KMS-11 (cell line): Measurements from ENCODE around the gene DHCR24.

Experiments used
- H2AFZ ChIP-seq: fragments of 200-600 bp; sonication (generic); 2 replicates; pipeline ENCODE4 v1.6.1; 2016; ENCODE audit warnings: antibody characterized with exemption, mixed run types, low read depth
- H3K27ac ChIP-seq: fragments of 200-600 bp; sonication (generic); 2 replicates; pipeline ENCODE4 v1.6.1; 2016; ENCODE audit warnings: mild to moderate bottlenecking, mixed run types
- H3K27me3 ChIP-seq: fragments of 200-600 bp; sonication (generic); 2 replicates; pipeline ENCODE4 v1.6.1; 2017; ENCODE audit warnings: mild to moderate bottlenecking, low read depth, mixed run types, moderate library complexity; ENCODE audit not compliant: insufficient read depth
- H3K36me3 ChIP-seq: fragments of 200-600 bp; sonication (generic); 2 replicates; pipeline ENCODE4 v1.6.1; 2017; ENCODE audit warnings: mild to moderate bottlenecking, mixed run types; ENCODE audit not compliant: insufficient read depth
- H3K4me1 ChIP-seq: fragments of 200-600 bp; sonication (generic); 2 replicates; pipeline ENCODE4 v1.6.1; 2016; ENCODE audit warnings: mild to moderate bottlenecking, low read depth, mixed run types; ENCODE audit not compliant: poor library complexity, severe bottlenecking
- H3K4me2 ChIP-seq: fragments of 200-600 bp; sonication (generic); 2 replicates; pipeline ENCODE4 v1.7.0; 2016; ENCODE audit warnings: mild to moderate bottlenecking, mixed run types
- H3K4me3 ChIP-seq: fragments of 200-600 bp; sonication (generic); IDR thresholded peaks from 2 replicates; pipeline ENCODE4 v1.6.1; 2017; ENCODE audit warnings: low read depth, low read length, mixed read lengths; ENCODE audit not compliant: insufficient read depth
- H3K79me2 ChIP-seq: fragments of 200-600 bp; sonication (generic); 2 replicates; pipeline ENCODE4 v1.6.1; 2016; ENCODE audit warnings: low read depth, mixed run types; ENCODE audit not compliant: insufficient read depth
- H3K9ac ChIP-seq: fragments of 200-600 bp; sonication (generic); 2 replicates; pipeline ENCODE4 v1.6.1; 2016; ENCODE audit warnings: mild to moderate bottlenecking, mixed run types
- H4K20me1 ChIP-seq: fragments of 200-600 bp; sonication (generic); 2 replicates; pipeline ENCODE4 v1.6.1; 2016; ENCODE audit warnings: mild to moderate bottlenecking, mixed run types; ENCODE audit not compliant: insufficient read depth
- CTCF ChIP-seq: fragments of 200-600 bp; sonication (generic); conservative IDR thresholded peaks from 2 replicates; pipeline ENCODE4 v1.6.1; 2017; ENCODE audit warnings: low read depth, mild to moderate bottlenecking, antibody characterized with exemption, low read length, moderate library complexity, mixed read lengths

DHCR24 gene

DNA sequence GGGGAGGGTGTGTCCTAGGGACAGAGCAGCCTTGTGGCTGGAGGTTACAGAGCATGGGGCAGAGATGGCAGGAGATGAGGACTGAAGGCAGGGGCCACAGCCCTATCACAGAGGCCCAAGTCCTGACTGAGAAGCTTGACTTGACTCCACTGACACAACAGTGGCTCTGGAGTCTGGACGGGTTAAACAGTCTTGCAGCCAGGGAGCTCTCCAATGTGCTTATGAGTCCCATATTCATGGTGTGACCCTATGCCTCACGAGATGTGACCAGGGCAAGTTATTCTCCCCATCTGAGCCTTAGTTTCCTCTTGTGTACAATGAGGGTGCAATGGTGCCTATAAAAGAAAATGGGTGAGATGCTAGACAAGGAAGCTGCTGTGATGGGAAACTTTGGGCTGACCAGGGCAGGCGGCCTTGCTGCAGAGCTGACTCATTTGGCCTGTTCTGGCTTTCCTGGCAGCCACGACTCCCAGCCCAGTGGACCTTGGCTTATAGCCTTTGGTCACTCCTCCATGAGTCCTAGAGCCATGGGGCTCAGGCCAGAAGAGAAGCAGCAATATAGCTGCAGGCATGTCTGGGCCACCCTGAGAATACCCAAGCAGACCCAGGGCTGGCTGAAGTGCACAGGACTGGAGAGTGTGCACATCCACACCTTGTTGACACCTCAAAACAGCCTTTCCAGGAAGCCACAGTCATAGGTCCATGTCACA lies 83.1 kb downstream of the DHCR24 start:
- no peak overlapping the region for H3K4me2 ChIP-seq
- TF ChIP-seq CTCF, result no peak
- H3K79me2 ChIP-seq, result no peaks in the 10 kb centered on the region
- no peak overlapping the region for H3K4me3 ChIP-seq
- no peak overlapping the region for H3K27ac ChIP-seq
- no peaks in the 10 kb centered on the region for H3K36me3 ChIP-seq
- no peaks in the 10 kb centered on the region for H3K27me3 ChIP-seq
- no peak overlapping the region for H2AFZ ChIP-seq
- no peaks in the 10 kb centered on the region for H3K4me1 ChIP-seq
- H4K20me1 ChIP-seq, result no peaks in the 10 kb centered on the region
- H3K9ac ChIP-seq, result no peak overlapping the region

- H3K27ac ChIP-seq, result peak within 1 kb of the TSS; percentile 55; the same call in 1 of the 2 replicates
- peak within 1 kb of the TSS; percentile 50 for H2AFZ ChIP-seq
Observed at GRCh38 chr1:54800899-54801759, 85.9 kb downstream of the DHCR24 start, which contains the start of gene TTC22. TTC22 (minus strand) TSS chr1:54801323; CDS start chr1:54801163, 160 bp downstream.

GRCh38 chr1:54800041-54800898 lies 86.7 kb downstream of the DHCR24 start:
- no peak overlapping the region for H3K9ac ChIP-seq
- peak overlapping the region; percentile 17; the same call in 1 of the 2 replicates for H3K4me2 ChIP-seq
- H3K36me3 ChIP-seq, result no peaks in the 10 kb centered on the region
- no peaks in the 10 kb centered on the region for H4K20me1 ChIP-seq
- no peaks in the 10 kb centered on the region for H3K27me3 ChIP-seq
- TF ChIP-seq CTCF, result no peak
- no peaks in the 10 kb centered on the region for H3K79me2 ChIP-seq
- no peak overlapping the region for H3K4me3 ChIP-seq
- peak overlapping the region; percentile 55; the same call in 1 of the 2 replicates for H3K27ac ChIP-seq
- H2AFZ ChIP-seq, result no peak overlapping the region
- peaks cover 11% of the 10 kb centered on the region for H3K4me1 ChIP-seq

More at GRCh38 chr1:54800899-54801759, 85.9 kb downstream of the DHCR24 start, which contains the start of gene TTC22:
- H3K9ac ChIP-seq, result peak within 1 kb of the TSS; percentile 37; the same call in 1 of the 2 replicates
- H3K4me1 ChIP-seq, result peaks cover 11% of the 10 kb centered on the region
- TF ChIP-seq CTCF, result peak; percentile 29; the same call in 1 of the 2 replicates
- H3K36me3 ChIP-seq, result no peaks in the 10 kb centered on the region
- H4K20me1 ChIP-seq, result no peaks in the 10 kb centered on the region
- no peaks in the 10 kb centered on the region for H3K79me2 ChIP-seq
- peak within 1 kb of the TSS; percentile 21; the same call in 1 of the 2 replicates for H3K4me2 ChIP-seq
- H3K27me3 ChIP-seq, result no peaks in the 10 kb centered on the region
- H3K4me3 ChIP-seq, result no peak within 1 kb of the TSS
